ENCODE data around the gene DNAJC5G. TPM values are rescaled to one million over a fixed set of nuclear protein-coding genes. Genes with fewer than 3 reads are reported as not detected.
A peak's percentile ranks its signal among the peaks of the same experiment; 100 is the strongest.

Gene DNAJC5G
- total RNA-seq, 1 experiment from 2014 or later = not detected

DNA sequence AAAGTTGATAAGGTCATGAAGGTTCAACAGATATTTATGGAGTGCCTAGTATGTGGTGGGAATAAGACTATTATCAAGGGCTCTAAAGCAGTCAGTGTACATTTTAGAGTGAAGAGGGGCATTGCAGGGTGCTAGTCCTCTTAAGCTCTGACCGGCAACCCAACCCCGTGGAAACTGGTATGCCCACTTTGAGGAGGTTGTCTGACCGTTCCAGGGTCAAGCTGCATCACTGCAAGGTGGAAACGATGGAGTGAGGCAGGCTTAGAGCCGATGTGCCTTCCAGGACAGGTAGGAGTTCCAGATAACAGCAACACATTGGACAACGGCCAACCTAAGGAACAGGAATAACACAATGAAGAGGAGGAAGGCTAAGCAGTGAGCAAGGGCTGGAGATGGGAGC lies 34.4 kb downstream of the DNAJC5G start:
- no peak for DNase-seq (ENCODE audit: low spot score)

DNA sequence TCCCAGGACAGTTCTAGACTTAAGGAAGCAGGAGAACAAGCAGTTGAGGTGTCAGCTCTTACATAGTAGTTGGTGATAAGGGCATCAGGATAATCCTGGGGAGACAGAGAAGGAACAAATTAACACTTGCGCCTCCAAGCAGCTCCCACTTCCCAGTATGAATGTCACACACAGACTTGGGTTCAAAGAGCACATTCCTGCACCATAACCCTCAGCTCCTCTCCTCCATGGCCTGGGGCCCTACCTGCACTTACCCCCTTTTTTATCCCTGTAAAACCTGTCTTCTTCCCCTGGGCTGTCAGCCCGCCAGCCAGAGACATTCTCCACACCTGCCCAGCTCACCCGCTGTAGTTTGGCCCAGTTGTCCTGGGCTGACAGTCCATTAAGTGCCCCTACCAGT lies 36.9 kb downstream of the DNAJC5G start:
- no peak for DNase-seq (ENCODE audit: low spot score)

DNA sequence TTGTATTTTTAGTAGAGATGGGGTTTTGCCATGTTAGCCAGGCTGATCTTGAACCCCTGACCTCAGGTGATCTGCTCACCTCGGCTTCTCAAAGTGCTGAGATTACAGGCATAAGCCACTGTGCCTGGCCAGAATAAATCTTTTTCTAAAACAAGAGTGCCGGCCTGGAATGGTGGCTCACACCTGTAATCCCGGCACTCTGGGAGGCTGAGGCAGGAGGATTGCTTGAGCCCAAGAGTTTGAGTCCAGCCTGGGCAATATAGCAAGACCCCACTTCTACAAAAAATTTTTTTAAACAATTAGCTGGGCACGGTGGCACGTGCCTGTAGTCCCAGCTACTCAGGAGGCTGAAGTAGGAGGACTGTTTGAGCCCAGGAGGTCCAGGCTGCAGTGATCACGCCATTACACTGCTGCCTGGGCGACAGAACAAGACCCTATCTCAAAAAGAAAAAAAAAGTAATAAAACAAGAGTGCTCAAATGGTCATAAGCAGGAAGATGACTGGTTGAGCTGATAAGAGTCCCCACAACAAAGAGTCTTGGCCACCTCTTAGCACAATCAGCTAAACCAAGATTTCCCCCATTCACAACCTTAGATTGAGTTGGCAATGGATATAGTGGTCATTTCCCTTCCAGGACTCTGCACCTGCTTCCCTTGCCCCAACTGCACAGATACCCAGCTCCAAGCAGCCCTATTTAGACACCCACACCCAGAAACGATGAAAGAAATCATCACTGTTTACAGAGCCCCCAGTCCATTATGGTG lies 38.8 kb downstream of the DNAJC5G start:
- no peak for DNase-seq (ENCODE audit: low spot score)

DNA sequence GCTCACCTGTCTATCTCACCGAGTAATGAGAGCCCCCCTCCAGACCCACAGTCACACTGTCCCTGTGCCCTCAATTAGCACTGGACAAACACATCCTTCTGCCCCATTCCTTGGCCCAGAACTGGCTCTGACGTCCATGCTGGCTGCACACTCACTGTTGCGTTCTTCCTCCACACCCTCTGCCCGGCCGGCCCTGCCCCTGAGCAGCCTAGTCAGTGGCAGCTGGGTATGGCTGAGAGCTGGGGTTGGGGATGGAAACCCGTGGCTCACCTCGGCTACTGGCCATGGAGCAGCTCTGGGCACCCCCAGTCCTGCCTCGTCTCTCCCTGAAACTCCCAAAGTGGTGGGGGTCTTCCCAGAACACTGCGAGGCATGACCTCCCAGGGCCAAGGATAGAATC lies 39.5 kb downstream of the DNAJC5G start:
- no peak for DNase-seq (ENCODE audit: low spot score)

DNA sequence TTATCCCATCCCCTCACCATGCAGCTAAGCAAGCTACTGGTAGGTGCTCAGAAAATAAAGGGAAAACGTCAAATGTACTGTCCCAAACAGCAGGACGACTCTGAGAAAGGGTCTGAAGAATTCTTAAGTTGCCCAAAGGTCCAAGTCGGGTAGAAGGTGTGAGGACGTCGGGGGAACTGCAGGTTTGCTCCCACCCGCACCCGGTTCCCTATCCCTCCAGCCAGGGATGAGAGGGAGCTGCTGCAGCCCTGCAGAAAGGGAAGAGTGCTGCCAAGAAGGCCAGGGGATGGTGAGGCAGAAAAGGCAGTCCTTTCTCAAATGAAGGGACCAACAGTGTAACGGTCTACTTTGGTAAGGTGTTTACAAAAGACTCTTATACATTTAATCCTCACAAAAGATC lies 39.9 kb downstream of the DNAJC5G start:
- no peak for DNase-seq (ENCODE audit: low spot score)

DNA sequence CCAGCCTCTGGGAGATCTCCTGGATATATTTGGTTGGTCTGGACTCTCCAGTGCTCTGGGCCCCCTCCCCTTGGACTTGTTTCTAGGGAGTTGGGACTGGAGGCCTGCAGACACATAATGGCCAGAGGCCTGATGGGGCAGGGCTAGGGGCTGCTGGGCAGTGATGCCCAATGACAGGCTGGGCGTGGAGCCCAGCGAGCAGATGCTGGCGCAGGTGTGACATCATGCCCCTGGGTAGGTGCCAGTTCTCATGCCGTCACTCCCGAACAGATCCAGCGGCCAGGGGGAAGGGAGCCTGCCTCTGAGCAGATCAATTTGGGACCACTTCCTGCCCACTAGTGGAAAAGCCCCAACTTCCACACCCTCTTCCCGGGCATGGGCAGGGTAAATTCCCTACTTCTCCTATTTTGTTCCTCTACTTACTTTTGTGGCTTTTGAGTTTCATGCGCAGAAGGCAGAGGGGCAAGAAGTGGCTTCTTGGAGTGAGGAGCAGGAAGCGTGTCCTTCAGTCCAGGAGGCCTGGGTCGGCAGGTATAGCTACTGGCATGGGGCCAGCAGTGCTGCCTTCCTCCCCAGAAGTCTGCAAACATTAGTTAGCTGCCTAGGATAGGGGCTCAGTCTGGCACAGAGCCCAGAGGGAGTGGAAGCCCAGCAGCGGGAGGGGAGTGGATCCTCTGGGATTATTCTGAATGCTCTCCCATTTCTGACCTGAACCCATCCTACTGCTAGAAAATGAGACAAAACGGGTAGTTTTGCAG lies 41.6 kb downstream of the DNAJC5G start:
- no peak for DNase-seq (ENCODE audit: low spot score)

DNA sequence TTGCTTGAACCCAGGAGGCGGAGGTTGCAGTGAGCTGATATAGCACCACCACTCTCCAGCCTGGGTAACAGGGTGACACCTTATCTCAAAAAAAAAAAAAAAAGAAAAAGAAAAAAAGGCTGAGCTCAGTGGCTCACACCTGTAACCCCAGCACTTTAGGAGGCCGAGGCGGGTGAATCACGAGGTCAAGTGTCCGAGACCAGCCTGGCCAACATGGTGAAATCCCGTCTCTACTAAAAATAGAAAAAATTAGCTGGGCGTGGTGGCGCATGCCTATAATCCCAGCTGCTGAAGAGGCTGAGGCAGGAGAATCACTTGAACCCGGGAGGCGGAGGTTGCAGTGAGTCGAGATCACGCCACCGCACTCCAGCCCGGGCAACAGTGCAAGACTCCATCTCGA lies 44.6 kb downstream of the DNAJC5G start:
- peak; percentile 43 for DNase-seq (ENCODE audit: low spot score)

DNA sequence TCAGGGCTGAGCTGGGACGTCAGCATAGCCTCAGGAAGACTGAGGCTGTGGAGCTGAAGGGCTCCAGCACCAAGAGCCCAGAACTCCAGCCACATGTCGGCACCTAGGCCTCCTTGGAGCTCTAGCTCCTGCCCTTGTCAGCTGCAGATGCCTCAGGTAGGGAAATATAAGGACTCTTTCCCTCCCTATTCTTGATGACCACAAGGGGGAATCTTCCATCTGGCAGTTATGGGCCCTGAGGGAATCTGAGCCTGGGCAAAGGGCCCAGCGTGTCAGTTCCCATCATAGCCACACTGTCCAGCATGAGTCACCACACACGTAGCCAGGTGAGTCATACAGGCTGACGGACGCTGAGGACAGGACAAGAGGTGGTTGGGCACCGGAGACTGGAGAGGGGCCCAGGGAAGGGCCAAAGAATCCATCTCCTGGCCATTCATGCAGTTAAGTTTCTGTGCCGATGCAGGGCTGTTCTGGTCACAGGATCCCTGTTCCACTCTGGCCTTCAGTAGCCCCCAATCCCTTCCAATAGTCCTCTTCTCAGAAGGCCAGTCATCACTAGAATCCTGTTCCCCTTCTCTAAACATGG lies 45.8 kb downstream of the DNAJC5G start:
- DNase-seq (ENCODE audit: low spot score) = peak; percentile 99

DNA sequence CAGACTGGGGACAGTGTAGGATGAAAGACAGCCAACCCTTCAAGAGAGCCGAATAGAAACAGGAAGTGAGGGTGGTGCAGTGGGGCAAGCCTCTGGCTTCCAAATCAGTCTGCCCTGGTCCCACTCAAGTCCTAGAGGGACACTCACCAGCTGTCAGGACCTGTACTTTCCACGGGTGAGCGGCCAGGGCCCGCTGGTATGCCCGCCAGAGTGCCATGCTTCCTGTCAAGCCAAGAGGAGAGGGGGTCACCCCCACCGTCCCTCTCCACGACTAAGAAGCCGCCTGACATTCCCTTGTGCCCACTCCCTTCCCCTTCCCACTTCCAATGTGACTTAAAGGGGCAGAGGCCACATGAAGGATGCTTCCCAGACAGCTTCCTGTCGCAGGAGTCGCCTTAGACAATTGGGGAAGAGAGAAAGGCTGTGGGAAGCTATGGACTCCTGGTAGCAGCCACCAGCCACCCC lies 47.1 kb downstream of the DNAJC5G start:
- DNase-seq (ENCODE audit: low spot score) = peak; percentile 40

DNA sequence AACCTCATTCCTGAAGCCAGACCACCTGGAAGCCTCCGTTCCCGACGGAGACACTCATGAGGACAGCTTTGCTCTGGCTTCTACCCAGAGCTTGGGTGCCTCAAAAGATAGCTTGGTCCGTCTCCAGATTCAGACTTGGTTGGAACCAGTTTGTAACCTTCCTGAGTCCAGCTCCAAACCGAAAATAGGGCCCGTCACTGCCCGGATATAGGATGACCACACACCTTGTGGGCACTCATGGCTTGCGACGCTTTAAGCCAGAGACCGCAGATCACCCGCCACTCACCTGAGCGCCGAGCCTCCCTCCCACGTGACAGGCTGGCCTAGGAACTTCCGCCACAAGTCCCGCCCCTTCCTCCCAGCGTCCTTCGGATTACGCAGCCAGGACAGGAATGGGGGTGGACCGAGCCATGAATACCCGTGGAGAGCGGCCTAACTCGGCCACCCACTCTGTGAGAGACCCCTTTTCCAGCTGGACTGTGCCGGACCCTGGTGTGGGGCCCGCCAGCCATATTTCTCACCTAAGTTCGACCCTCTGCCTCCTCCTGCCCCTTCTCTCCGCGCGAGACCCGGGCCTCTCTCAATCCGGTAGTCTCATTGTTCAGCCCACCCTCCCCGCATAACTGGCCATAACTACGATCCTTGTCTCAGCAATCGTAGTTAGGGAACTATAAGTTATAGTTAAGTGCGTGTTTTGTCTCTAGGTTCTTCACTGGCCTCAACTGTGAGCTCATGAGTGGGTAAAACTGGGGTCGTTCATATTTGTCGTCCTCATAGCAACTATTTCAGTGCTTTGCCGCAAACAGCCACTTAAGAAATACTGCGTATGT lies 47.7 kb downstream of the DNAJC5G start, which contains the start of gene MPV17:
Gene MPV17, minus strand, starts transcription at position 332 of the 830 bp plus-strand sequence. CDS start 580 bp downstream, outside the sequence.
- DNase-seq (ENCODE audit: low spot score) = peak; percentile 90

DNA sequence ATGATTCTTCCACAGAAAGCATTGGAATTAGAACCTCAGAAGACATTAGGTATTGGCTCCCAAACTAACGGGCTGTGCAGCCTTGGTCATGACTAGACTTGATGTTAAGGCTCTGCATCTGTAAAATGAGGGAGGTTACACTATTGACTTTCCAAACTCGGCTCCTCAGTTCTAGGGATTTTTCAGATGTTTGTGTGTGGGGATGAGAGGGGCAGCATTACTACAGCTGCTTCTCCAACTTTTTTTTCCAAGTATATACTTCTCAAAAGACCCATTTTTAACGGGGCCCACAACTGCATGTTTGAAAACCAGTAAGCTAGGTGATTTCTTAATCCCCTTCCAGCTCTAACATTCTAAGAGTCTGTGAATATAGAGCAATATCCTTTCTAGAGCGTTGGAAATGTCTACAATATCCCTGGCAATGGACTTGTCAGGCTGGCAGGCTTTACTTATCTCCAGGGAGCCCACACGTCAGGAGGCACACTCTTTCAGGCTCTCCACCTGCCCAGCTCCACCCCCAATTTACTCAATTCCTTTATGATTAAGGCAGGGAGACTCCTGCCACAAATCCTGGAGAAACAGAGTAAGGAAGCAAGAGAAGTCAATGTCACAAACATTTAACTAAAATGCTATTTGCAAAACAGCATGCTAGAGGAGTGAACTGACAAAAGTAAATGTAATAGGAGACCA lies 48.5 kb downstream of the DNAJC5G start:
- peak; percentile 35 for DNase-seq (ENCODE audit: low spot score)

DNA sequence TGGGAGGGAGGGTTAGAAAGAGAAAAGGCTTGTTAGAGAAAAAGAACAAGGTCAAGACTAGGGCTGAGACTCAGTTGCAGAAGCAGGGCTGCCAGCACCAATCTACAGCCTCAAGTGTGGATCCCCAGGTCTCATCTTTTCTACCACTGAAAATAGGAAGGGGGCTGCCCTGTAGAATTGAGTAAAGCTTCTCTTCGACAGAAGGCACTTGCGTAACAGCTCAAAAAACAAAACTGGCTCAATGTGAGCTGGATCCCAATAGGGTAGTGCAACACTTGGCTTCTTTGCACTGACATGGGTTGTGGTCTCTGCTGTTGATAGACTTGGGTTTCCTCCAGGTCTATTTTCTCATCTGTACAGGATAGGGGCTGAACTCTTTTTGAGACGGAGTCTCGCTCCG lies 49.5 kb downstream of the DNAJC5G start:
- no peak for DNase-seq (ENCODE audit: low spot score)

Other genes with a start within 250 kb of the DNAJC5G start
- 53.8 and 57.7 TPM in 2 replicates for gene TMEM214, start 242.5 kb upstream of the DNAJC5G start, total RNA-seq (2014; rRNA removed; shearing (Covaris generic))
- 41.4 and 44.3 TPM in 2 replicates for gene AGBL5, start 223.8 kb upstream of the DNAJC5G start, total RNA-seq (2014; rRNA removed; shearing (Covaris generic))
- 334 and 356 TPM in 2 replicates for gene OST4, start 203.8 kb upstream of the DNAJC5G start, total RNA-seq (2014; rRNA removed; shearing (Covaris generic))
- gene EMILIN1, start 196.8 kb upstream of the DNAJC5G start, total RNA-seq (2014; rRNA removed; shearing (Covaris generic)) = 0.10 and 0.47 TPM in 2 replicates
- gene KHK, start 188.7 kb upstream of the DNAJC5G start, total RNA-seq (2014; rRNA removed; shearing (Covaris generic)) = 8.7 and 10.3 TPM in 2 replicates
- gene CGREF1, start 156.3 kb upstream of the DNAJC5G start, total RNA-seq (2014; rRNA removed; shearing (Covaris generic)) = 0.17 and 0.40 TPM in 2 replicates
- gene ABHD1, start 151.6 kb upstream of the DNAJC5G start, total RNA-seq (2014; rRNA removed; shearing (Covaris generic)) = 2.2 TPM in 1 of 2 replicates, not detected in the other
- gene PREB, start 140.8 kb upstream of the DNAJC5G start, total RNA-seq (2014; rRNA removed; shearing (Covaris generic)) = 79.5 and 89.2 TPM in 2 replicates
- not detected in 2 replicates for gene PRR30, start 136.0 kb upstream of the DNAJC5G start, total RNA-seq (2014; rRNA removed; shearing (Covaris generic))
- gene TCF23, start 126.4 kb upstream of the DNAJC5G start, total RNA-seq (2014; rRNA removed; shearing (Covaris generic)) = not detected in 2 replicates
- 191 and 231 TPM in 2 replicates for gene ATRAID, start 63.4 kb upstream of the DNAJC5G start, total RNA-seq (2014; rRNA removed; shearing (Covaris generic))
- gene SLC5A6, start 63.2 kb upstream of the DNAJC5G start, total RNA-seq (2014; rRNA removed; shearing (Covaris generic)) = 41.8 and 67.4 TPM in 2 replicates
- gene CAD, start 58.1 kb upstream of the DNAJC5G start, total RNA-seq (2014; rRNA removed; shearing (Covaris generic)) = 27.5 and 30.9 TPM in 2 replicates
- 3.2 and 6.5 TPM in 2 replicates for gene SLC30A3, start 12.4 kb upstream of the DNAJC5G start, total RNA-seq (2014; rRNA removed; shearing (Covaris generic))
- 0.96 and 0.98 TPM in 2 replicates for gene TRIM54, start 7.0 kb downstream of the DNAJC5G start, total RNA-seq (2014; rRNA removed; shearing (Covaris generic))
- 4.1 and 5.0 TPM in 2 replicates for gene UCN, start 33.0 kb downstream of the DNAJC5G start, total RNA-seq (2014; rRNA removed; shearing (Covaris generic))
- 91.0 and 108 TPM in 2 replicates for gene MPV17, start 47.7 kb downstream of the DNAJC5G start, total RNA-seq (2014; rRNA removed; shearing (Covaris generic))
- 56.4 and 67.8 TPM in 2 replicates for gene GTF3C2, start 81.3 kb downstream of the DNAJC5G start, total RNA-seq (2014; rRNA removed; shearing (Covaris generic))
- gene EIF2B4, start 94.9 kb downstream of the DNAJC5G start, total RNA-seq (2014; rRNA removed; shearing (Covaris generic)) = 31.2 and 43.4 TPM in 2 replicates
- 202 and 226 TPM in 2 replicates for gene SNX17, start 95.2 kb downstream of the DNAJC5G start, total RNA-seq (2014; rRNA removed; shearing (Covaris generic))
- 1.4 TPM in 1 of 2 replicates, not detected in the other for gene ZNF513, start 105.3 kb downstream of the DNAJC5G start, total RNA-seq (2014; rRNA removed; shearing (Covaris generic))
- gene PPM1G, start 134.2 kb downstream of the DNAJC5G start, total RNA-seq (2014; rRNA removed; shearing (Covaris generic)) = 185 and 200 TPM in 2 replicates
- 170 and 206 TPM in 2 replicates for gene NRBP1, start 153.2 kb downstream of the DNAJC5G start, total RNA-seq (2014; rRNA removed; shearing (Covaris generic))
- gene KRTCAP3, start 166.9 kb downstream of the DNAJC5G start, total RNA-seq (2014; rRNA removed; shearing (Covaris generic)) = not detected in 2 replicates
- 24.3 and 39.8 TPM in 2 replicates for gene IFT172, start 214.3 kb downstream of the DNAJC5G start, total RNA-seq (2014; rRNA removed; shearing (Covaris generic))
- 8.2 and 13.4 TPM in 2 replicates for gene FNDC4, start 219.8 kb downstream of the DNAJC5G start, total RNA-seq (2014; rRNA removed; shearing (Covaris generic))
- not detected in 2 replicates for gene GCKR, start 221.4 kb downstream of the DNAJC5G start, total RNA-seq (2014; rRNA removed; shearing (Covaris generic))